K562 (cell line): Measurements from ENCODE around the gene ICOSLG. TPM values are rescaled to one million over a fixed set of nuclear protein-coding genes. Genes with fewer than 3 reads are reported as not detected.

Experiments used
- ATAC-seq: fragments of 200-7000 bp; cut with Tn5 transposase; 3 replicates; pipeline ENCODE4 v1.9.1; 2020; ENCODE audit warnings: moderate library complexity
- BruUV-seq: library from RNA; stranded (reverse); fragments of 400-500 nt; replicated peaks from 2 replicates; lab custom pipeline; 2021; lab: Mats Ljungman, UMichigan
- CTCF ChIA-PET: fragments of 300-600 bp; formaldehyde crosslinking; extraction: SDS; loops from one replicate; lab custom pipeline; 2021; ENCODE audit warnings: low intra/inter-chr PET ratio; lab: Yijun Ruan, JAX
- POLR2A ChIA-PET: fragments of 300-600, 350-650 bp; sonication (Branson Sonifier 250); formaldehyde crosslinking; extraction: SDS; loops from one replicate; lab custom pipeline; 2021; ENCODE audit warnings: antibody characterized with exemption, inconsistent platforms; lab: Yijun Ruan, JAX
- DNase-seq, 4 experiments: peaks; one replicate each; pipeline versions ENCODE4 v3.0.0 to v3.0.0-alpha.2; 2011 to 2018; ENCODE audit warnings: low spot score in 3 of 4, mixed read lengths in 3 of 4; ENCODE audit errors: extremely low read depth in 1 of 4
- FAIRE-seq: peaks from 2 replicates; lab custom pipeline; 2011; peaks lifted over from hg19 to GRCh38; lab: Jason Lieb, UNC
- H2AFZ ChIP-seq: 2 replicates; pipeline ENCODE4 v1.6.0; 2011; ENCODE audit warnings: low read depth, low read length, control low read depth, inconsistent platforms
- H3K27ac ChIP-seq: fragments of 200-600 bp; 3 replicates; pipeline ENCODE4 v1.8.0; 2011; ENCODE audit warnings: low read depth, mild to moderate bottlenecking, control low read depth, inconsistent platforms, low read length, moderate library complexity, mixed read lengths; ENCODE audit errors: extremely low read depth
- H3K27me3 ChIP-seq, 2 experiments: fragments of 300-600 bp in 1 of 2; 2 replicates in 1 of 2; 3 replicates in 1 of 2; pipeline versions ENCODE4 v1.6.0 to v1.8.0; 2011; ENCODE audit warnings: inconsistent platforms in 2 of 2, low read length in 2 of 2, mild to moderate bottlenecking in 1 of 2, mixed read lengths in 1 of 2, moderate library complexity in 1 of 2; ENCODE audit not compliant: control insufficient read depth in 2 of 2, insufficient read depth in 2 of 2
- H3K36me3 ChIP-seq: fragments of 300-600 bp; 3 replicates; pipeline ENCODE4 v1.8.0; 2011; ENCODE audit warnings: mild to moderate bottlenecking, low read length, inconsistent platforms; ENCODE audit not compliant: control insufficient read depth, insufficient read depth
- H3K4me1 ChIP-seq, 2 experiments: fragments of 200-600 bp in 1 of 2; replicated peaks in 1 of 2; 2 replicates in 1 of 2; 3 replicates in 1 of 2; pipeline versions ENCODE4 v1.5.1 to v1.8.0; 2011; ENCODE audit warnings: inconsistent platforms in 2 of 2, low read length in 2 of 2, mild to moderate bottlenecking in 1 of 2, mixed read lengths in 1 of 2, moderate library complexity in 1 of 2; ENCODE audit not compliant: control insufficient read depth in 2 of 2, insufficient read depth in 2 of 2
- H3K4me2 ChIP-seq: 2 replicates; pipeline ENCODE4 v1.6.1; 2011; ENCODE audit warnings: low read length, control low read depth, inconsistent platforms, mixed read lengths; ENCODE audit not compliant: insufficient read depth
- H3K4me3 ChIP-seq: fragments of 200-600 bp; sonication (generic), shearing (Covaris generic); 2 replicates; pipeline ENCODE4 v1.5.1; 2016; ENCODE audit warnings: control low read depth, inconsistent platforms
- H3K79me2 ChIP-seq: fragments of 200-600 bp; 3 replicates; pipeline ENCODE4 v1.8.0; 2011; ENCODE audit warnings: low read length, inconsistent platforms; ENCODE audit not compliant: control insufficient read depth, insufficient read depth
- H3K9ac ChIP-seq, 2 experiments: 2 replicates each; pipeline versions ENCODE4 v1.6.0 to v1.6.1; 2011; ENCODE audit warnings: low read depth in 2 of 2, low read length in 2 of 2, control low read depth in 1 of 2, inconsistent platforms in 1 of 2, mild to moderate bottlenecking in 1 of 2, mixed read lengths in 1 of 2; ENCODE audit not compliant: insufficient read depth in 1 of 2
- H3K9me1 ChIP-seq: one replicate; pipeline ENCODE4 v1.6.0; 2011; ENCODE audit warnings: inconsistent platforms, mild to moderate bottlenecking, low read length, moderate library complexity; ENCODE audit not compliant: control insufficient read depth, insufficient read depth
- H3K9me3 ChIP-seq: replicated peaks from 2 replicates; pipeline ENCODE4 v1.5.1; 2011; ENCODE audit warnings: low read depth, low read length, inconsistent platforms; ENCODE audit not compliant: control insufficient read depth, insufficient read depth
- H4K20me1 ChIP-seq: replicated peaks from 2 replicates; pipeline ENCODE4 v1.6.1; 2011; ENCODE audit warnings: low read length, inconsistent platforms, mixed read lengths; ENCODE audit not compliant: control insufficient read depth, insufficient read depth
- CBX2 ChIP-seq: fragments of 200-600 bp; sonication (generic); IDR thresholded peaks from one replicate; pipeline ENCODE4 v1.6.1; 2012; ENCODE audit warnings: mild to moderate bottlenecking, low read length, inconsistent platforms; ENCODE audit not compliant: insufficient read depth, poor library complexity, severe bottlenecking
- CBX3 ChIP-seq, 2 experiments: IDR thresholded peaks; 1 replicate in 1 of 2; 2 replicates in 1 of 2; pipeline ENCODE4 v1.6.1; 2012; ENCODE audit warnings: inconsistent platforms in 2 of 2, low read length in 2 of 2, borderline replicate concordance in 1 of 2, control low read depth in 1 of 2
- ELK3 ChIP-seq: fragments of 450-650 bp; formaldehyde crosslinking; IDR thresholded peaks from 2 replicates; pipeline ENCODE4 v1.4.0; 2020; ENCODE audit warnings: mild to moderate bottlenecking
- GTF2B ChIP-seq: IDR thresholded peaks from 2 replicates; pipeline ENCODE4 v1.6.1; 2011; ENCODE audit not compliant: insufficient read length; ENCODE audit errors: extremely low read depth
- HEY1 ChIP-seq: fragments of 250-450 bp; sonication (Bioruptor Pico); IDR thresholded peaks from 2 replicates; pipeline ENCODE4 v1.5.0; 2020; ENCODE audit warnings: mild to moderate bottlenecking, moderate library complexity, borderline replicate concordance
- MED1 ChIP-seq: sonication (generic); formaldehyde crosslinking; IDR thresholded peaks from 2 replicates; pipeline ENCODE4 v1.8.1; 2023; ENCODE audit warnings: missing genetic modification reagents, borderline replicate concordance
- NFRKB ChIP-seq: fragments of 450-650 bp; IDR thresholded peaks from 2 replicates; pipeline ENCODE4 v1.6.1; 2016; ENCODE audit warnings: low read depth
- TCF3 ChIP-seq: sonication (generic); formaldehyde crosslinking; IDR thresholded peaks from 2 replicates; pipeline ENCODE4 v1.4.0; 2020; ENCODE audit warnings: mild to moderate bottlenecking, missing genetic modification reagents
- TCF7L2 ChIP-seq: fragments of 150-350 bp; IDR thresholded peaks from 2 replicates; pipeline ENCODE4 v1.6.1; 2016; ENCODE audit warnings: low read depth, mild to moderate bottlenecking, low read length, moderate library complexity
- ZBTB17 ChIP-seq: fragments of 450-650 bp; formaldehyde crosslinking; IDR thresholded peaks from 2 replicates; pipeline ENCODE4 v1.4.0; 2020; ENCODE audit warnings: mild to moderate bottlenecking
- ZNF134 ChIP-seq: fragments of 250-450 bp; sonication (Bioruptor Pico); conservative IDR thresholded peaks from 2 replicates; pipeline ENCODE4 v1.4.0; 2020
- WGBS: fragments of 100-300 bp; shearing (Covaris generic); methylation state at CpG from one replicate; pipeline ENCODE4 v1.1.6; 2016; ENCODE audit warnings: low coverage, mixed read lengths; ENCODE audit not compliant: insufficient coverage; ENCODE audit errors: missing lambda C conversion rate; 5-methylcytosine and 5-hydroxymethylcytosine counted together
- in situ Hi-C: fragments of 300-500 bp; cut with MboI; formaldehyde crosslinking; loops from 4 replicates; pipeline ENCODE4 v1.15.0; 2018; ENCODE audit warnings: inconsistent platforms, mixed read lengths
- intact Hi-C: fragments of 100-400 bp; cut with micrococcal nuclease; formaldehyde crosslinking; loops from 2 replicates; pipeline ENCODE4 v1.14.2; 2022
- polyA plus RNA-seq, 8 experiments: library from polyadenylated mRNA; depleted of rRNA in 4 of 8; stranded (reverse) in 5 of 8; unstranded in 3 of 8; fragments of >200 nt; fragmentation: Nextera tagmentation in 2 of 8; fragmentation: Illumina TruSeq in 1 of 8; extraction: Ambion mirVana in 2 of 8; extraction: Trizol in 1 of 8; gene quantifications; 2 replicates each; pipeline versions ENCODE4 v1.2.1 to v1.2.3, GENCODE V29; 2011 to 2014; ENCODE audit warnings: inconsistent platforms in 1 of 8, missing spikeins in 1 of 8
- total RNA-seq, 7 experiments: library from RNA; depleted of rRNA in 6 of 7; stranded (reverse); fragments of >200 nt in 6 of 7; fragmentation: Illumina TruSeq in 2 of 7; extraction: Trizol in 2 of 7; gene quantifications; 2 replicates each; pipeline versions ENCODE4 v1.2.1 to v1.2.3, GENCODE V29; 2011 to 2021; ENCODE audit warnings: low replicate concordance in 1 of 7
- TF ChIP-seq, protein P1 (sequence below): fragments of 250-450 bp; sonication (Bioruptor Pico); IDR thresholded peaks from 2 replicates; pipeline ENCODE4 v1.5.0; 2022; ENCODE audit warnings: mild to moderate bottlenecking
- TF ChIP-seq, protein P2 (sequence below): fragments of 450-650 bp; IDR thresholded peaks from 2 replicates; pipeline ENCODE4 v1.6.1; 2016; ENCODE audit warnings: antibody characterized with exemption

ICOSLG gene
- total and polyA plus RNA-seq, 9 of the 15 experiments (the other 6 are each of a cell fraction or from before 2014, with no cell fraction given): 0.01 to 1.4 (median 0.15) TPM

- no peak for TF ChIP-seq TCF3
- TF ChIP-seq CBX2: no peak
These were observed 38.9 kb upstream of the ICOSLG start (continued) for GRCh38 chr21:44279354-44280260.

DNA sequence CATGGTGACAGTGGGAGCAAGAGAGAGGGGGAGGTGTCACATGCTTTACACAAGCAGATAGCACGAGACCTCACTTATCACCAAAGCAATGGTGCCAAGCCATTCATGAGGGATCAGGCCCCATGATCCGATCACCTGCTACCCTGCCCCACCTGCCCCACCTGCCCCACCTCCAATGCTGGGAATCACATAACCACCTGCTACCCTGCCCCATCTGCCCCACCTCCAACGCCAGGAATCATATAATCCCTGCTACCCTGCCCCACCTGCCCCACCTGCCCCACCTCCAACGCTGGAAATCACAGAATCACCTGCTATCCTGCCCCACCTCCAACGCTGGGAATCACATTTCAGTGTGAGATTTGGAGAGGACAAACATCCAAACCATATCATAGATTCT, 34.3 kb upstream of the ICOSLG start:
- FAIRE-seq (no peak), DNase-seq (no peak), ATAC-seq (no peak)
- in situ Hi-C loops (loop anchor here (25.0 kb wide), 1 partner anchor 113 kb away; no protein-coding TSS in a partner anchor), intact Hi-C loops (no loop called here)
- ChIA-PET CTCF (no interaction called here), POLR2A (no interaction called here)
- H3K4me1 ChIP-seq: peaks cover 0 to 16% of the 10 kb centered on the region in 2 experiments; a peak in 1 of 5 replicates
- H2AFZ ChIP-seq: no peak overlapping the region
- peaks cover 46 to 59% of the 10 kb centered on the region in 2 experiments for H3K27me3 ChIP-seq
- no peaks in the 10 kb centered on the region; the same call in 1 of the 2 replicates for H4K20me1 ChIP-seq
- H3K4me2 ChIP-seq: no peak overlapping the region
- no peak overlapping the region for H3K4me3 ChIP-seq
- H3K36me3 ChIP-seq: no peaks in the 10 kb centered on the region
- no peaks in the 10 kb centered on the region for H3K79me2 ChIP-seq
- no peaks in the 10 kb centered on the region for H3K9me3 ChIP-seq
- no peak overlapping the region for H3K27ac ChIP-seq
- H3K9me1 ChIP-seq: no peaks in the 10 kb centered on the region
- H3K9ac ChIP-seq: no peak overlapping the region
- BruUV-seq: no TSS peak
- TF ChIP-seq, protein P1, sequence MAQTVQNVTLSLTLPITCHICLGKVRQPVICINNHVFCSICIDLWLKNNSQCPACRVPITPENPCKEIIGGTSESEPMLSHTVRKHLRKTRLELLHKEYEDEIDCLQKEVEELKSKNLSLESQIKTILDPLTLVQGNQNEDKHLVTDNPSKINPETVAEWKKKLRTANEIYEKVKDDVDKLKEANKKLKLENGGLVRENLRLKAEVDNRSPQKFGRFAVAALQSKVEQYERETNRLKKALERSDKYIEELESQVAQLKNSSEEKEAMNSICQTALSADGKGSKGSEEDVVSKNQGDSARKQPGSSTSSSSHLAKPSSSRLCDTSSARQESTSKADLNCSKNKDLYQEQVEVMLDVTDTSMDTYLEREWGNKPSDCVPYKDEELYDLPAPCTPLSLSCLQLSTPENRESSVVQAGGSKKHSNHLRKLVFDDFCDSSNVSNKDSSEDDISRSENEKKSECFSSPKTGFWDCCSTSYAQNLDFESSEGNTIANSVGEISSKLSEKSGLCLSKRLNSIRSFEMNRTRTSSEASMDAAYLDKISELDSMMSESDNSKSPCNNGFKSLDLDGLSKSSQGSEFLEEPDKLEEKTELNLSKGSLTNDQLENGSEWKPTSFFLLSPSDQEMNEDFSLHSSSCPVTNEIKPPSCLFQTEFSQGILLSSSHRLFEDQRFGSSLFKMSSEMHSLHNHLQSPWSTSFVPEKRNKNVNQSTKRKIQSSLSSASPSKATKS: no peak
- TF ChIP-seq ZNF134 (CRISPR knock-in tag): no peak
- TF ChIP-seq, protein P2, sequence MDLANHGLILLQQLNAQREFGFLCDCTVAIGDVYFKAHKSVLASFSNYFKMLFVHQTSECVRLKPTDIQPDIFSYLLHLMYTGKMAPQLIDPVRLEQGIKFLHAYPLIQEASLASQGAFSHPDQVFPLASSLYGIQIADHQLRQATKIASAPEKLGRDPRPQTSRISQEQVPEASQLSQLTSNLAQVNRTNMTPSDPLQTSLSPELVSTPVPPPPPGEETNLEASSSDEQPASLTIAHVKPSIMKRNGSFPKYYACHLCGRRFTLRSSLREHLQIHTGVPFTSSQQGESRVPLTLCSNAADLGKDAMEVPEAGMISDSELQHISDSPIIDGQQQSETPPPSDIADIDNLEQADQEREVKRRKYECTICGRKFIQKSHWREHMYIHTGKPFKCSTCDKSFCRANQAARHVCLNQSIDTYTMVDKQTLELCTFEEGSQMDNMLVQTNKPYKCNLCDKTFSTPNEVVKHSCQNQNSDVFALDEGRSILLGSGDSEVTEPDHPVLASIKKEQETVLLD: no peak
- TF ChIP-seq TCF7L2: no peak
- TF ChIP-seq MED1: no peak
- no peak for TF ChIP-seq ZBTB17 (CRISPR knock-in tag)
- TF ChIP-seq CBX3 (IDR thresholded peaks at IDR 0.05; ENCODE audit: borderline replicate concordance in 1 of 2, low read length in 2 of 2): no peak
- no peak for TF ChIP-seq NFRKB
- TF ChIP-seq GTF2B: no peak
- TF ChIP-seq ELK3: no peak
- no peak for TF ChIP-seq HEY1
- 0% methylated on average over 5 of the region's 5 CpGs for WGBS
